LNCaP clone FGC (cell line): ENCODE data around the gene MAP1LC3B2.

Source experiments
- DNase-seq: peaks from one replicate; pipeline ENCODE4 v3.0.0-alpha.2; 2011; ENCODE audit warnings: low read depth
- H3K4me3 ChIP-seq: 2 replicates; pipeline ENCODE4 v1.5.1; 2011; ENCODE audit warnings: mild to moderate bottlenecking, low read depth, low read length, control low read depth
- TF ChIP-seq, protein P1 (sequence below): IDR thresholded peaks from 2 replicates; pipeline ENCODE4 v1.5.1; 2012; ENCODE audit warnings: mild to moderate bottlenecking; ENCODE audit not compliant: control insufficient read depth, insufficient read depth; ENCODE audit errors: extremely low read depth

The MAP1LC3B2 gene

DNA sequence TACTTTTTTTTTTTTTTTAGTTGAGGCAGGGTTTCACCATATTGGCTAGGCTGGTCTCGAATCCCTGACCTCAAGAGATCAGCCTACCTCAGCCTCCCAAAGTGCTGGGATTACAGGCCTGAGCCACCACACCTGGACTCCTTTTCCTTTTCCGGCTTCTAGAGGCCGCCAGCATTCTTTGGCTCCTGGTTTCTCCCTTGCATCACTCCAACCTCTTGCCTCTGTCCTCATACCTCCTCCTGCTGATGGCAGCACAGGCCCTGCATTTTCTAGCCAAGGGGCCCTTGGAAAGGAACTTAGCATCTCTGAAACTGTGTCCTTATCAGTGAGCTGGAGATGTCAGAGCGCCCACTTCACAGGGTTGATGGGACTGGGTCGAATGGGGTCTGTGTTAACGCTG lies 53.3 kb downstream of the MAP1LC3B2 start:
- TF ChIP-seq, protein P1, sequence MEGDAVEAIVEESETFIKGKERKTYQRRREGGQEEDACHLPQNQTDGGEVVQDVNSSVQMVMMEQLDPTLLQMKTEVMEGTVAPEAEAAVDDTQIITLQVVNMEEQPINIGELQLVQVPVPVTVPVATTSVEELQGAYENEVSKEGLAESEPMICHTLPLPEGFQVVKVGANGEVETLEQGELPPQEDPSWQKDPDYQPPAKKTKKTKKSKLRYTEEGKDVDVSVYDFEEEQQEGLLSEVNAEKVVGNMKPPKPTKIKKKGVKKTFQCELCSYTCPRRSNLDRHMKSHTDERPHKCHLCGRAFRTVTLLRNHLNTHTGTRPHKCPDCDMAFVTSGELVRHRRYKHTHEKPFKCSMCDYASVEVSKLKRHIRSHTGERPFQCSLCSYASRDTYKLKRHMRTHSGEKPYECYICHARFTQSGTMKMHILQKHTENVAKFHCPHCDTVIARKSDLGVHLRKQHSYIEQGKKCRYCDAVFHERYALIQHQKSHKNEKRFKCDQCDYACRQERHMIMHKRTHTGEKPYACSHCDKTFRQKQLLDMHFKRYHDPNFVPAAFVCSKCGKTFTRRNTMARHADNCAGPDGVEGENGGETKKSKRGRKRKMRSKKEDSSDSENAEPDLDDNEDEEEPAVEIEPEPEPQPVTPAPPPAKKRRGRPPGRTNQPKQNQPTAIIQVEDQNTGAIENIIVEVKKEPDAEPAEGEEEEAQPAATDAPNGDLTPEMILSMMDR = no peak
- DNase-seq = no peak
- no peak overlapping the region for H3K4me3 ChIP-seq

DNA sequence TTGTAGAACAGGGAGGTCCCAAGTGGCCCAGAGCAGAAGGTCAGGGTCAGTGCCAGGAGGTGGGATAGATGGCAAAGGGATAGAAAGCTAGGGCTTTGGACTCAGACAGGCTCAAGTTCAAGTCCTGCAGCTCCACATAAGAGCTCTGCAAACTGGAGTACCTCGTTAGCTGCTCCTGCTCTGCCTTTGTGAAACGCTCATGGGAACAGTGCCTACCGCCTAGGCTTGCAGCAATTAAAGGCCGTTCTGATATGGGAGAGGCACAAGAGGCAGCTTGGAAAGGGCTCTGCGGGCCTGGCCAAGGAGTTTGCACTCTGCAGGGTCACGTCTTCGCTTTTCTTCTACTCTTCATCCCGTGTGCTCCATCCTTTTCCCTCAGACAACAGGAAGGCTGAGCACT lies 54.1 kb downstream of the MAP1LC3B2 start:
- TF ChIP-seq, protein P1 = no peak
- no peak for DNase-seq
- no peak overlapping the region for H3K4me3 ChIP-seq

DNA sequence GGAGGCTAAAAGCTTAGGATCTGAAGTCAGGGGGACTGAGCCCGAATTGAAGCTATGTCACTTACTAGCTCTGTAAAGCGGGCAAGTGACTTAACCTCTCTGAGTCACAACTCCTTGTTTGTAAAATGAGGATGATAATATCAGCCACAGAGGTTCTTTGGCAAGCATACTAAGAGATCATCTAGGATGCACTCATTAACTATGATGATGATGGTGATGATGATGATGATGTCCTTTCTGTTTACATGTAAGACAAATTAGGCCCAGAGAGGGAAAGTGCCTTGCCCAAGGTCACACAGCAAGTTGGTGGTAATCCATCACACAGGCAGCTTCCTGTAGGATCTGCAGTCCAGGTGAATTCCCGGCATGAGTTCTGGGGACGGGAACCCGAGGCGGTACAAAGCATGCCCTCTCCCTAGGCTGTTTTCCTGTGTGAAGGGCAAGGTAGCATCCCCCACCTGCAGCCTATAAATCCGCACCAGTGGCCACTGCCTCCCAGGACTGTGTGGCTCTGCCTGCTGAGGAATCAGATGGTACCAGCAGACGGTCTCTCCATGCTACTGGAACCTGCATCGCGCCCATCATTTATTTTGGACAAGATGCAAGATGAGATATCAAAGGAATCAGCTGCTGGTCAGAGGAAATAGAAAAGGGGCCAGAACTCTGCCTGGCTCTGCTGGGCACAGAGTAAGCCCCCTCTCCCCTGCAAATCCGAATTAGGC lies 55.2 kb downstream of the MAP1LC3B2 start:
- no peak overlapping the region for H3K4me3 ChIP-seq
- TF ChIP-seq, protein P1 = no peak
- DNase-seq = no peak

DNA sequence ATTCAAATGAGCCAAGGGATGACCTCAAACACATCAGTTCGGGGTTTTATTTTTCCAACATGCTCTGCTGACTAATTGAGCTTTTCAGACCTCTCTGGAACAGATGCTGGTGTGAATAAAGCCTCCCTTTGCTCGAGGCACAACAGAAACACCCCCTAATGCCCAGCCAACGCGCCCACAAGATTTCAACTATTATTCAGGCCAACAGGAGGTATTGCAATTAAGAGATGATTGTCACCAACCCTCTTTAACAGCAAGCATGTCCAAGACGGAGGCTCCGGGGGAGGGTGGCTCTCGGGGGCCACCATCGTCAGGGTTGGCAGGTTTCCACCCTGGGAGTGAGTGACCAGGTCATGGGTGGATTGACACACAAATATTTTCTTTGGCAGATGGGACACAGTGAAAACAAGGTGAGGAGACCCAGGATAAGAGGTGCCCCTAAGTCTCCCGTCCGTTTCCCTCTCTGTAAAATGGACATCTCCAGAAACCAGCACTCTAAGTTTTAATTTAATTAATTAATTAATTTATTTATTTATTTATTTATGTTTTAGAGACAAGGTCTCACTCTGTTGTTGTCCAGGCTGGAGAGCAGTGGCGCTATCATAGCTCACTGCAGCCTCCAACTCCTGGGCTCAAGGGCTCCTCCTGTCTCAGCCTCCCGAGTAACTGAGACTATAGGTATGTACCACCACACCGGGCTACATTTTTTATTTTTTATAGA lies 56.1 kb downstream of the MAP1LC3B2 start:
- DNase-seq = no peak
- TF ChIP-seq, protein P1 = no peak
- H3K4me3 ChIP-seq = no peak overlapping the region

DNA sequence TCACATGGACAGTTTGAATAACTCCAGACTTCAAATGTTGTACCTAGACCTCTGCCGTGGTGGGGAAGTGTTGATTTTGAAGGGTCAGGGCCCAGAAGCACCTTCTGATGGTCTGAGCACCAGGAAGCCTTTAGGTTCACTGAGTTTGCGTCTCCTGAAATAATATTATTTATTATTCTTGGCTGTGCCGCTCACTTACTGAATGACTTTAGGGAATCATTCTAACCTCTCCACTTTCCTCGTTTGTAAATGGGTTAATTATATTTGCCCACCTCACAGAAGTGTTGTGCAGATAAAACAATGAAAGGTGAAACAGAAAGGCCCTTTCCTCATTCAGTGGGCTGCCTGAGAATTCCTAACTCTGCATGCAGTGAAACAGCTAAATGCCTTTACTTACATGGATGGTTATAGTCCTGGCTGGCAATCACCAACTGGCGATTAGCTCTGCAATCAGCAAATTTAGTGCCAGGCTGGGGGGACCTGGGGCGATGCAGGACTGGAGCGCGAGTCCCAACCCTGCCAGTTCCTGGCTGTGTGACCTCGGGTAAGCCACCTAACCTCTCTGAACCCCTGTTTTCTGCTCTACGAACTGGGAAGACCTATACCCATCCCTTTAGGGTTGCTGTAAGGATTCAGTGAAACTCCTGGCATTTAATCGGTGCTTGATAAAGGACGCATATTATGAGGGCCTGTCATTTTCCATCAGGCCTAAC lies 57.5 kb downstream of the MAP1LC3B2 start:
- no peak overlapping the region for H3K4me3 ChIP-seq
- TF ChIP-seq, protein P1 = no peak
- no peak for DNase-seq

DNA sequence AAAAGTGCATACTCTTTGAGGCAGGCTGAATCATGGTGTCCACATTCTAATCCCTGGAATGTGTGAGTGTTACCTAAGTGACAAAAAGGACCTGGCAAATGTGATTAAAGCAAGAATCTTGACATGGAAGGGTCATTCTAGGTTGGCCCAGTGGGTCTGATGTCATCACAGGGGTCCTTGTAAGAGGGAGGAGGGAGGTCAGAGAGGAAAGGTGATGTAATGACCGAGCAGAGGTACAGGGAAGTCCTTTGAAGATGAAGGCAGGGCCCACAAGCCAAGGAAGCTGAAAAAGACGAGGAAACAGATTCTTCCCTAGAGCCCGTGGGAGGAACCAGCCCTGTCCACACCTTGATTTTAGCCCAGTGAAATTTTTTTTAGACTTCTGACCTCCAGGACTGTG lies 60.1 kb downstream of the MAP1LC3B2 start:
- H3K4me3 ChIP-seq = no peak overlapping the region
- no peak for DNase-seq
- TF ChIP-seq, protein P1 = no peak
